ENCODE data around the gene CHD1. TPM values are rescaled to one million over a fixed set of nuclear protein-coding genes. Genes with fewer than 3 reads are reported as not detected.

Gene CHD1
- total and polyA plus RNA-seq, 9 of the 15 experiments (the other 6 are each of a cell fraction or from before 2014, with no cell fraction given) = 27.3 to 133 (median 58.7) TPM

DNA sequence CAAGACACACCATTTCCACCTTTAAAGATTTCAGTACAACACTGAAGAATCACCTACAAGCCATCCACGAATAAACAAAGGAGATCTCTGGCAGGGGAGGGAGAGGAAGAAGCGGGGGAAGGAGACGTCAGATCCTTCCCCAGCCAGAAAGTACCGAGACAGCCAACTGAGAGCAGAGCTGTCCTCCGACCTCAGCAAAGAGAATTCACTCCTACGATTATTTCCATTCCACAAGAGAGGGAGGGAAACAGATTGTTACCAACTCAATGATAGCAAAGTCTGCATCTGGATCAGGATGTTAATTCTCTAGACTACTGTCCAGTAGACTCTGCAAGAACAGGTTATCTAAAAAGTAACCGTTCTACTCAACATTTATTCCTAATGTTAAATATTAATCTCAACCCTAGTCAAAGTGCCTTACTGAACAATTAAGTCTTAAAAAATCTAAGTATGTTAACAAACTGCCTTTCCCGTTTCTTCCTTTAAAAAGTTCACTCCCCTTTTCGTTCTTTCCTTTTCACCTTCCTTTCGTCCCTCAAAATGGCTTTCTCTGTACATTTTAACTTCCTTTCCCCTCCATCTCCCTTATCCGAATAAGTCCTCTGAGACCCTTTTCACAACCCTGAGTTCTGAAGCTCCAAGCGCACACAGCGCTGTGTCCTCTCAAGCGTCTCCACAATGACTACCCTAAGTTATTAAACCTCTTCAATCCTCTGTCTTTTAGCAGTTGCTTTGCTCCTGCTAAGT lies 1.4 kb downstream of the CHD1 start:
- Histone ChIP-seq H3K36me3 (ENCODE audit: control insufficient read depth, insufficient read depth, low read length) (peaks cover 45% of the 10 kb centered on the region), H3K4me3 (peak overlapping the region; percentile 91), H3K27ac (ENCODE audit: extremely low read depth, low read depth, low read length) (peak overlapping the region; percentile 100), H3K4me2 (ENCODE audit: insufficient read depth, low read length) (peak overlapping the region; percentile 90), H2AFZ (ENCODE audit: low read depth, low read length) (no peak overlapping the region; the same call in 1 of the 2 replicates), H3K9me3 (replicated peaks; ENCODE audit: control insufficient read depth, insufficient read depth, low read depth, low read length) (no peaks in the 10 kb centered on the region), H4K20me1 (replicated peaks; ENCODE audit: control insufficient read depth, insufficient read depth, low read length) (peaks cover 9% of the 10 kb centered on the region; the same call in 1 of the 2 replicates), H3K9me1 (ENCODE audit: control insufficient read depth, insufficient read depth, low read length) (no peaks in the 10 kb centered on the region), H3K9ac (ENCODE audit: insufficient read depth in 1 of 2, low read depth in 2 of 2, low read length in 2 of 2) (peak overlapping the region; percentile 97 to 99), H3K27me3 (ENCODE audit: control insufficient read depth in 2 of 2, insufficient read depth in 2 of 2, low read length in 2 of 2) (no peaks in the 10 kb centered on the region), H3K79me2 (ENCODE audit: control insufficient read depth, insufficient read depth, low read length) (peaks cover 89% of the 10 kb centered on the region), H3K4me1 (replicated peaks in 1 of 2; ENCODE audit: control insufficient read depth in 2 of 2, insufficient read depth in 2 of 2, low read length in 2 of 2) (peaks cover 5 to 9% of the 10 kb centered on the region in 2 experiments; a peak in 4 of 5 replicates)
- BruUV-seq (replicated peaks) = TSS peak; percentile 45
- in situ Hi-C loops (cut with MboI) (loop anchor here (10.0 kb wide), 1 partner anchor 97 kb away; no protein-coding TSS in a partner anchor), intact Hi-C loops (cut with micrococcal nuclease) (loop anchor here (5.0 to 10.0 kb wide), 2 partner anchors 105 to 1993 kb away; partner anchors contain the start of gene LNPEP)
- ATAC-seq (peak; percentile 22), FAIRE-seq (peak; percentile 82), DNase-seq (ENCODE audit: extremely low read depth in 1 of 4, low spot score in 3 of 4) (peak; percentile 15 to 76 (median 36))
- WGBS (ENCODE audit: insufficient coverage, low coverage, missing lambda C conversion rate) = 0% methylated on average over 14 of the region's 14 CpGs
- POLR2A ChIA-PET = interaction anchor here (0.6 to 4.3 kb wide), 6 partner anchors 9 to 55 kb away, joined by 3 to 38 read pairs (median 7); no protein-coding TSS in a partner anchor
- CTCF ChIA-PET (ENCODE audit: low intra/inter-chr PET ratio) = no interaction called here
- TF ChIP-seq CREB1 (IDR thresholded peaks at IDR 0.05) = 0 out of 2 replicates have a peak, but pooled peaks have one; percentile 22
- no peak for TF ChIP-seq CREB1 (CRISPR knock-in tag; IDR thresholded peaks at IDR 0.05)
- TF ChIP-seq YY1 (IDR thresholded peaks at IDR 0.05; ENCODE audit: borderline replicate concordance in 1 of 3, control insufficient read depth in 1 of 3, extremely low read depth in 1 of 3, insufficient read depth in 3 of 3, insufficient read length in 1 of 3, insufficient replicate concordance in 2 of 3, low read depth in 1 of 3, low read length in 2 of 3) = peak in 1 of 3 experiments; percentile 9
- no peak for TF ChIP-seq ZNF561 (CRISPR knock-in tag; conservative IDR thresholded peaks at IDR 0.05)
- no peak; the same call in 1 of the 2 replicates for TF ChIP-seq MTA2 (IDR thresholded peaks at IDR 0.05; ENCODE audit: low read depth)
- TF ChIP-seq, protein P1, sequence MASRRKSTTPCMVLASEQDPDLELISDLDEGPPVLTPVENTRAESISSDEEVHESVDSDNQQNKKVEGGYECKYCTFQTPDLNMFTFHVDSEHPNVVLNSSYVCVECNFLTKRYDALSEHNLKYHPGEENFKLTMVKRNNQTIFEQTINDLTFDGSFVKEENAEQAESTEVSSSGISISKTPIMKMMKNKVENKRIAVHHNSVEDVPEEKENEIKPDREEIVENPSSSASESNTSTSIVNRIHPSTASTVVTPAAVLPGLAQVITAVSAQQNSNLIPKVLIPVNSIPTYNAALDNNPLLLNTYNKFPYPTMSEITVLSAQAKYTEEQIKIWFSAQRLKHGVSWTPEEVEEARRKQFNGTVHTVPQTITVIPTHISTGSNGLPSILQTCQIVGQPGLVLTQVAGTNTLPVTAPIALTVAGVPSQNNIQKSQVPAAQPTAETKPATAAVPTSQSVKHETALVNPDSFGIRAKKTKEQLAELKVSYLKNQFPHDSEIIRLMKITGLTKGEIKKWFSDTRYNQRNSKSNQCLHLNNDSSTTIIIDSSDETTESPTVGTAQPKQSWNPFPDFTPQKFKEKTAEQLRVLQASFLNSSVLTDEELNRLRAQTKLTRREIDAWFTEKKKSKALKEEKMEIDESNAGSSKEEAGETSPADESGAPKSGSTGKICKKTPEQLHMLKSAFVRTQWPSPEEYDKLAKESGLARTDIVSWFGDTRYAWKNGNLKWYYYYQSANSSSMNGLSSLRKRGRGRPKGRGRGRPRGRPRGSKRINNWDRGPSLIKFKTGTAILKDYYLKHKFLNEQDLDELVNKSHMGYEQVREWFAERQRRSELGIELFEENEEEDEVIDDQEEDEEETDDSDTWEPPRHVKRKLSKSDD (conservative IDR thresholded peaks at IDR 0.05; ENCODE audit: low read length) = no peak
- TF ChIP-seq, protein P2, sequence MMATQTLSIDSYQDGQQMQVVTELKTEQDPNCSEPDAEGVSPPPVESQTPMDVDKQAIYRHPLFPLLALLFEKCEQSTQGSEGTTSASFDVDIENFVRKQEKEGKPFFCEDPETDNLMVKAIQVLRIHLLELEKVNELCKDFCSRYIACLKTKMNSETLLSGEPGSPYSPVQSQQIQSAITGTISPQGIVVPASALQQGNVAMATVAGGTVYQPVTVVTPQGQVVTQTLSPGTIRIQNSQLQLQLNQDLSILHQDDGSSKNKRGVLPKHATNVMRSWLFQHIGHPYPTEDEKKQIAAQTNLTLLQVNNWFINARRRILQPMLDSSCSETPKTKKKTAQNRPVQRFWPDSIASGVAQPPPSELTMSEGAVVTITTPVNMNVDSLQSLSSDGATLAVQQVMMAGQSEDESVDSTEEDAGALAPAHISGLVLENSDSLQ (IDR thresholded peaks at IDR 0.05) = 0 out of 2 replicates have a peak, but pooled peaks have one; percentile 5
- TF ChIP-seq, protein P3, sequence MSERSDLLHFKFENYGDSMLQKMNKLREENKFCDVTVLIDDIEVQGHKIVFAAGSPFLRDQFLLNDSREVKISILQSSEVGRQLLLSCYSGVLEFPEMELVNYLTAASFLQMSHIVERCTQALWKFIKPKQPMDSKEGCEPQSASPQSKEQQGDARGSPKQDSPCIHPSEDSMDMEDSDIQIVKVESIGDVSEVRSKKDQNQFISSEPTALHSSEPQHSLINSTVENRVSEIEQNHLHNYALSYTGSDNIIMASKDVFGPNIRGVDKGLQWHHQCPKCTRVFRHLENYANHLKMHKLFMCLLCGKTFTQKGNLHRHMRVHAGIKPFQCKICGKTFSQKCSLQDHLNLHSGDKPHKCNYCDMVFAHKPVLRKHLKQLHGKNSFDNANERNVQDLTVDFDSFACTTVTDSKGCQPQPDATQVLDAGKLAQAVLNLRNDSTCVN (CRISPR knock-in tag; IDR thresholded peaks at IDR 0.05) = no peak
- TF ChIP-seq FOXA3 (CRISPR knock-in tag; conservative IDR thresholded peaks at IDR 0.05 in 1 of 2, IDR thresholded peaks at IDR 0.05 in 1 of 2) = no peak
- peak; percentile 21 for TF ChIP-seq KDM5B (IDR thresholded peaks at IDR 0.05; ENCODE audit: insufficient replicate concordance, low read depth, low read length)
- no peak for TF ChIP-seq NFXL1 (CRISPR knock-in tag; IDR thresholded peaks at IDR 0.05)
- TF ChIP-seq TAF1 (IDR thresholded peaks at IDR 0.05; ENCODE audit: control insufficient read depth, extremely low read depth, insufficient read depth, low read length, severe bottlenecking) = peak; percentile 64
- TF ChIP-seq SMARCB1 (IDR thresholded peaks at IDR 0.05; ENCODE audit: insufficient read length, low read depth) = no peak
- no peak for TF ChIP-seq JUNB (CRISPR knock-in tag; conservative IDR thresholded peaks at IDR 0.05)
- 0 out of 2 replicates have a peak, but pooled peaks have one; percentile 13 for TF ChIP-seq PML (IDR thresholded peaks at IDR 0.05; ENCODE audit: low read length)
- TF ChIP-seq MCM7 (IDR thresholded peaks at IDR 0.05) = no peak
